Endodermal cell (in vitro differentiated cells): ENCODE measurements around the gene SAMHD1. TPM values are rescaled to one million over a fixed set of nuclear protein-coding genes. Genes with fewer than 3 reads are reported as not detected.

Source experiments
- DNase-seq: peaks from one replicate; pipeline ENCODE4 v3.0.0-alpha.2; 2017
- H3K27ac ChIP-seq: 2 replicates; pipeline ENCODE4 v1.5.1; 2013; ENCODE audit warnings: mild to moderate bottlenecking, low read depth, low read length, moderate library complexity
- H3K27me3 ChIP-seq: 2 replicates; pipeline ENCODE4 v1.6.1; 2013; ENCODE audit warnings: mild to moderate bottlenecking, low read length, moderate library complexity; ENCODE audit not compliant: insufficient read depth, control insufficient read depth, poor library complexity, severe bottlenecking
- H3K36me3 ChIP-seq: 2 replicates; pipeline ENCODE4 v1.7.0; 2013; ENCODE audit warnings: mild to moderate bottlenecking, low read length, moderate library complexity; ENCODE audit not compliant: control insufficient read depth, insufficient read depth
- H3K4me1 ChIP-seq: one replicate; pipeline ENCODE4 v1.7.0; 2013; ENCODE audit warnings: low read length; ENCODE audit not compliant: control insufficient read depth, insufficient read depth
- H3K4me3 ChIP-seq: 2 replicates; pipeline ENCODE4 v1.5.1; 2013; ENCODE audit warnings: mild to moderate bottlenecking, low read length, moderate library complexity
- H3K9ac ChIP-seq: 2 replicates; pipeline ENCODE4 v1.6.1; 2013; ENCODE audit warnings: mild to moderate bottlenecking, low read length, moderate library complexity; ENCODE audit not compliant: poor library complexity, severe bottlenecking; ENCODE audit errors: extremely low read depth
- H3K9me3 ChIP-seq: 2 replicates; pipeline ENCODE4 v1.6.1; 2013; ENCODE audit warnings: mild to moderate bottlenecking, low read length, moderate library complexity; ENCODE audit not compliant: control insufficient read depth
- H3K27ac Mint-ChIP-seq: 2 replicates; pipeline ENCODE4 v1.8.0; 2020; ENCODE audit warnings: mixed read lengths
- H3K27me3 Mint-ChIP-seq: 2 replicates; pipeline ENCODE4 v1.8.0; 2021; ENCODE audit warnings: mild to moderate bottlenecking, mixed read lengths; ENCODE audit not compliant: insufficient read depth
- H3K36me3 Mint-ChIP-seq: 2 replicates; pipeline ENCODE4 v1.8.0; 2020; ENCODE audit warnings: low read depth, mixed read lengths
- H3K4me1 Mint-ChIP-seq: 2 replicates; pipeline ENCODE4 v1.8.0; 2020; ENCODE audit warnings: mixed read lengths
- H3K4me3 Mint-ChIP-seq: 2 replicates; pipeline ENCODE4 v1.8.0; 2020; ENCODE audit warnings: mild to moderate bottlenecking, moderate library complexity, mixed read lengths
- H3K9me3 Mint-ChIP-seq: 2 replicates; pipeline ENCODE4 v1.8.0; 2020; ENCODE audit warnings: mild to moderate bottlenecking, mixed read lengths
- CTCF ChIP-seq: fragments of 200-600 bp; sonication (generic); conservative IDR thresholded peaks from 2 replicates; pipeline ENCODE4 v1.5.0; 2021; ENCODE audit warnings: antibody characterized with exemption, mild to moderate bottlenecking
- WGBS, 2 experiments: methylation state at CpG; one replicate each; pipeline versions ENCODE4 v1.1.5 to v1.1.7; 2013; ENCODE audit warnings: missing lambda C conversion rate in 2 of 2, mixed read lengths in 1 of 2; ENCODE audit not compliant: insufficient coverage in 1 of 2, insufficient read length in 1 of 2; 5-methylcytosine and 5-hydroxymethylcytosine counted together
- total RNA-seq, 2 donors: library from RNA; stranded (reverse); fragmentation: NEBNext Ultra II Directional in 1 of 2; extraction: Animal tissue kit (Norgen Biotek cat#: 25700) in 1 of 2; gene quantifications; 2 replicates in 1 of 2; 3 replicates in 1 of 2; pipeline ENCODE4 v1.2.1, GENCODE V29; 2021

SAMHD1 gene
- total RNA-seq, 2 donors from 2014 or later: 3.7 to 4.9 TPM

GRCh38 chr20:36975099-36975818 is 23.8 kb upstream of the SAMHD1 start:
- no peaks in the 10 kb centered on the region for H3K27me3 ChIP-seq
- no peak overlapping the region for H3K4me3 ChIP-seq
- peaks cover 14% of the 10 kb centered on the region for H3K9me3 Mint-ChIP-seq
- no peak overlapping the region for H3K27ac Mint-ChIP-seq
- no peak overlapping the region for H3K27ac ChIP-seq
- no peaks in the 10 kb centered on the region for H3K4me1 ChIP-seq
- H3K4me1 Mint-ChIP-seq: no peaks in the 10 kb centered on the region
- no peak for TF ChIP-seq CTCF
- no peak overlapping the region for H3K4me3 Mint-ChIP-seq
- no peaks in the 10 kb centered on the region for H3K36me3 Mint-ChIP-seq
- no peak overlapping the region for H3K9ac ChIP-seq
- no peaks in the 10 kb centered on the region for H3K9me3 ChIP-seq
- 94 to 100% methylated on average over 1 to 2 of the region's 3 CpGs for WGBS, 2 experiments
- H3K36me3 ChIP-seq: no peaks in the 10 kb centered on the region
- no peaks in the 10 kb centered on the region for H3K27me3 Mint-ChIP-seq
- no peak for DNase-seq

GRCh38 chr20:36974660-36975059 is 23.2 kb upstream of the SAMHD1 start:
- 90% methylated on average over 2 of the region's 3 CpGs; no CpG with 5 or more reads in 1 of the 2 experiments for WGBS, 2 experiments
- Histone ChIP-seq H3K27me3 (no peaks in the 10 kb centered on the region), H3K4me1 (no peaks in the 10 kb centered on the region), H3K9ac (no peak overlapping the region), H3K9me3 (no peaks in the 10 kb centered on the region), H3K4me3 (no peak overlapping the region), H3K36me3 (no peaks in the 10 kb centered on the region), H3K27ac (no peak overlapping the region)
- H3K27me3 Mint-ChIP-seq: no peaks in the 10 kb centered on the region
- no peak for DNase-seq
- H3K9me3 Mint-ChIP-seq: peaks cover 14% of the 10 kb centered on the region
- no peak overlapping the region for H3K4me3 Mint-ChIP-seq
- TF ChIP-seq CTCF: no peak
- no peak overlapping the region for H3K27ac Mint-ChIP-seq
- no peaks in the 10 kb centered on the region for H3K36me3 Mint-ChIP-seq
- H3K4me1 Mint-ChIP-seq: no peaks in the 10 kb centered on the region

- Histone ChIP-seq H3K9ac (no peak overlapping the region), H3K4me3 (no peak overlapping the region), H3K27me3 (no peaks in the 10 kb centered on the region), H3K4me1 (no peaks in the 10 kb centered on the region), H3K36me3 (no peaks in the 10 kb centered on the region), H3K9me3 (no peaks in the 10 kb centered on the region), H3K27ac (no peak overlapping the region)
- H3K4me3 Mint-ChIP-seq: no peak overlapping the region
- H3K9me3 Mint-ChIP-seq: peaks cover 4% of the 10 kb centered on the region
- no peaks in the 10 kb centered on the region for H3K36me3 Mint-ChIP-seq
- 90 to 100% methylated on average over 1 of the region's 1 CpG for WGBS, 2 experiments
- H3K27ac Mint-ChIP-seq: no peak overlapping the region
- no peak for TF ChIP-seq CTCF
- H3K27me3 Mint-ChIP-seq: no peaks in the 10 kb centered on the region
- DNase-seq: no peak
- H3K4me1 Mint-ChIP-seq: no peaks in the 10 kb centered on the region
Measured at GRCh38 chr20:36971103-36971502, 19.6 kb upstream of the SAMHD1 start.
